ENCODE results near the gene SIDT1. TPM values are rescaled to one million over a fixed set of nuclear protein-coding genes. Genes with fewer than 3 reads are reported as not detected.
A peak's percentile ranks its signal among the peaks of the same experiment; 100 is the strongest.

The SIDT1 gene
- total and polyA plus RNA-seq, 2 donors (not counting 1 experiment from before 2014, with no cell fraction given): 53.2 to 84.4 TPM

- peak overlapping the region; percentile 72 for H3K4me2 ChIP-seq (replicated peaks; ENCODE audit: low read depth, low read length, poor library complexity, severe bottlenecking)
- H3K27ac ChIP-seq (ENCODE audit: low read length in 2 of 2): peak overlapping the region; percentile 83 to 86
- intact Hi-C loops (cut with micrococcal nuclease): loop anchor here (1.0 to 10.0 kb wide), 6 partner anchors 19 to 574 kb away; partner anchors contain the start of gene SIDT1
- ATAC-seq (ENCODE audit: low read depth): peak; percentile 32
- 52% methylated on average over 12 of the region's 12 CpGs for WGBS (ENCODE audit: insufficient coverage)
- H3K4me3 Mint-ChIP-seq: peak overlapping the region; percentile 90
- no peaks in the 10 kb centered on the region for H3K27me3 Mint-ChIP-seq
- POLR2A ChIA-PET: no interaction called here
- H3K9me3 ChIP-seq (ENCODE audit: control extremely low read depth in 1 of 3, control insufficient read depth in 2 of 3, insufficient read depth in 1 of 3, low read length in 2 of 3): no peaks in the 10 kb centered on the region
- peak overlapping the region; percentile 34 to 68 (median 63) for H3K4me3 ChIP-seq (ENCODE audit: control extremely low read depth in 1 of 5, extremely low read depth in 1 of 5, insufficient read depth in 1 of 5, low read depth in 2 of 5, low read length in 4 of 5)
- H3K27ac Mint-ChIP-seq: peak overlapping the region; percentile 95
- no peaks in the 10 kb centered on the region for H4K20me1 ChIP-seq (ENCODE audit: control insufficient read depth, insufficient read depth, low read length, poor library complexity, severe bottlenecking)
- peaks cover 51% of the 10 kb centered on the region for H3K4me1 Mint-ChIP-seq
- peak; percentile 59 for DNase-seq
- no peaks in the 10 kb centered on the region for H3K27me3 ChIP-seq (replicated peaks in 1 of 4; ENCODE audit: control extremely low read depth in 1 of 4, control insufficient read depth in 3 of 4, insufficient read depth in 4 of 4, low read length in 3 of 4)
- TF ChIP-seq, protein P1, sequence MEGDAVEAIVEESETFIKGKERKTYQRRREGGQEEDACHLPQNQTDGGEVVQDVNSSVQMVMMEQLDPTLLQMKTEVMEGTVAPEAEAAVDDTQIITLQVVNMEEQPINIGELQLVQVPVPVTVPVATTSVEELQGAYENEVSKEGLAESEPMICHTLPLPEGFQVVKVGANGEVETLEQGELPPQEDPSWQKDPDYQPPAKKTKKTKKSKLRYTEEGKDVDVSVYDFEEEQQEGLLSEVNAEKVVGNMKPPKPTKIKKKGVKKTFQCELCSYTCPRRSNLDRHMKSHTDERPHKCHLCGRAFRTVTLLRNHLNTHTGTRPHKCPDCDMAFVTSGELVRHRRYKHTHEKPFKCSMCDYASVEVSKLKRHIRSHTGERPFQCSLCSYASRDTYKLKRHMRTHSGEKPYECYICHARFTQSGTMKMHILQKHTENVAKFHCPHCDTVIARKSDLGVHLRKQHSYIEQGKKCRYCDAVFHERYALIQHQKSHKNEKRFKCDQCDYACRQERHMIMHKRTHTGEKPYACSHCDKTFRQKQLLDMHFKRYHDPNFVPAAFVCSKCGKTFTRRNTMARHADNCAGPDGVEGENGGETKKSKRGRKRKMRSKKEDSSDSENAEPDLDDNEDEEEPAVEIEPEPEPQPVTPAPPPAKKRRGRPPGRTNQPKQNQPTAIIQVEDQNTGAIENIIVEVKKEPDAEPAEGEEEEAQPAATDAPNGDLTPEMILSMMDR (IDR thresholded peaks at IDR 0.05): no peak
- TF ChIP-seq EZH2 (IDR thresholded peaks at IDR 0.05; ENCODE audit: borderline replicate concordance, insufficient read depth, low read depth, low read length, poor library complexity, severe bottlenecking): no peak
- peak overlapping the region; percentile 43 for H2AFZ ChIP-seq (ENCODE audit: insufficient read depth, low read depth, low read length, poor library complexity, severe bottlenecking)
- H3K9ac ChIP-seq (ENCODE audit: low read length): peak overlapping the region; percentile 63
- peaks cover 30 to 32% of the 10 kb centered on the region in 2 donors for H3K4me1 ChIP-seq (ENCODE audit: control insufficient read depth in 2 of 2, insufficient read depth in 2 of 2, low read length in 2 of 2)
- CTCF ChIA-PET: interaction anchor here (0.8 to 5.2 kb wide), 10 partner anchors 19 to 983 kb away, joined by 3 to 42 read pairs (median 6); no protein-coding TSS in a partner anchor
- H3K36me3 ChIP-seq (replicated peaks in 1 of 2; ENCODE audit: control extremely low read depth in 1 of 2, control insufficient read depth in 1 of 2, extremely low read depth in 1 of 2, insufficient read depth in 2 of 2, low read length in 1 of 2): peaks cover 15 to 45% of the 10 kb centered on the region in 2 experiments
- no peaks in the 10 kb centered on the region for H3K9me3 Mint-ChIP-seq (ENCODE audit: insufficient read depth)
- peaks cover 27% of the 10 kb centered on the region for H3K79me2 ChIP-seq (ENCODE audit: control insufficient read depth, insufficient read depth, low read length)
These were observed 93.5 kb downstream of the SIDT1 start for GRCh38 chr3:113625834-113626233.
